HepG2 (cell line): Measurements from ENCODE around the gene UBE3B. TPM values are rescaled to one million over a fixed set of nuclear protein-coding genes. Genes with fewer than 3 reads are reported as not detected.
A peak's percentile ranks its signal among the peaks of the same experiment; 100 is the strongest.

Experiments used
- ATF1 ChIP-seq: IDR thresholded peaks from 2 replicates; pipeline ENCODE4 v1.6.1; 2016; ENCODE audit warnings: mild to moderate bottlenecking, control low read depth
- EHMT2 ChIP-seq: fragments of 200-600 bp; sonication (generic); IDR thresholded peaks from 2 replicates; pipeline ENCODE4 v1.7.0; 2017; ENCODE audit warnings: antibody characterized with exemption, low read depth, low read length, borderline replicate concordance
- FOXK1 ChIP-seq: sonication (generic); formaldehyde crosslinking; IDR thresholded peaks from 2 replicates; pipeline ENCODE4 v1.4.0; 2020; ENCODE audit warnings: low read depth, missing genetic modification reagents, borderline replicate concordance
- HNRNPUL1 ChIP-seq: fragments of 200-400 bp; formaldehyde crosslinking; IDR thresholded peaks from 2 replicates; pipeline ENCODE4 v1.6.1; 2017; ENCODE audit warnings: low read depth, mild to moderate bottlenecking, low read length, moderate library complexity
- JUND ChIP-seq: sonication (generic); formaldehyde crosslinking; IDR thresholded peaks from 2 replicates; pipeline ENCODE4 v1.8.0; 2022; ENCODE audit warnings: mild to moderate bottlenecking, missing genetic modification reagents
- KAT2B ChIP-seq: fragments of 150-350 bp; IDR thresholded peaks from 2 replicates; pipeline ENCODE4 v1.6.1; 2014; ENCODE audit warnings: low read depth, low read length, borderline replicate concordance
- MAF1 ChIP-seq: sonication (generic); formaldehyde crosslinking; IDR thresholded peaks from 2 replicates; pipeline ENCODE4 v1.5.0; 2020; ENCODE audit warnings: missing genetic modification reagents, borderline replicate concordance
- MBD4 ChIP-seq: IDR thresholded peaks from 2 replicates; pipeline ENCODE4 v1.6.1; 2012; ENCODE audit warnings: low read length, inconsistent platforms, borderline replicate concordance
- MTERF4 ChIP-seq: sonication (generic); formaldehyde crosslinking; IDR thresholded peaks from 2 replicates; pipeline ENCODE4 v1.8.0; 2023; ENCODE audit warnings: mild to moderate bottlenecking, missing genetic modification reagents
- PHB2 ChIP-seq: fragments of 450-650 bp; IDR thresholded peaks from 2 replicates; pipeline ENCODE4 v1.6.1; 2018; ENCODE audit not compliant: partially characterized antibody
- SAP130 ChIP-seq: IDR thresholded peaks from 2 replicates; pipeline ENCODE4 v1.6.1; 2016; ENCODE audit warnings: low read depth
- SNAI1 ChIP-seq: sonication (generic); formaldehyde crosslinking; IDR thresholded peaks from 2 replicates; pipeline ENCODE4 v1.5.0; 2020; ENCODE audit warnings: mild to moderate bottlenecking, missing genetic modification reagents, borderline replicate concordance
- SP1 ChIP-seq, 2 experiments: fragments of 450-650 bp in 1 of 2; sonication (generic) in 1 of 2; formaldehyde crosslinking in 1 of 2; IDR thresholded peaks; 2 replicates each; pipeline versions ENCODE4 v1.4.0 to v1.6.1; 2016 to 2020; ENCODE audit warnings: missing genetic modification reagents in 1 of 2
- ZBTB40 ChIP-seq, 2 experiments: fragments of 450-650 bp in 1 of 2; sonication (generic) in 1 of 2; formaldehyde crosslinking in 1 of 2; IDR thresholded peaks; 2 replicates each; pipeline versions ENCODE4 v1.6.1 to v1.8.0; 2016 to 2022; ENCODE audit warnings: antibody characterized with exemption in 1 of 2, mild to moderate bottlenecking in 1 of 2, missing genetic modification reagents in 1 of 2
- ZNF282 ChIP-seq: fragments of 450-650 bp; IDR thresholded peaks from 2 replicates; pipeline ENCODE4 v1.6.1; 2018; ENCODE audit not compliant: partially characterized antibody
- ZNF644 ChIP-seq: IDR thresholded peaks from 2 replicates; pipeline ENCODE4 v1.6.1; 2016; ENCODE audit warnings: low read depth
- ZNF670 ChIP-seq: sonication (generic); formaldehyde crosslinking; IDR thresholded peaks from 2 replicates; pipeline ENCODE4 v1.8.0; 2022; ENCODE audit warnings: mild to moderate bottlenecking, missing genetic modification reagents, borderline replicate concordance
- ZNF703 ChIP-seq: sonication (generic); formaldehyde crosslinking; IDR thresholded peaks from 2 replicates; pipeline ENCODE4 v1.5.1; 2020; ENCODE audit warnings: missing genetic modification reagents, mild to moderate bottlenecking, moderate library complexity, borderline replicate concordance
- ZNF749 ChIP-seq: sonication (generic); formaldehyde crosslinking; IDR thresholded peaks from 2 replicates; pipeline ENCODE4 v1.8.0; 2022; ENCODE audit warnings: mild to moderate bottlenecking, missing genetic modification reagents, moderate library complexity, borderline replicate concordance
- ZNF772 ChIP-seq: sonication (generic); formaldehyde crosslinking; IDR thresholded peaks from 2 replicates; pipeline ENCODE4 v1.5.0; 2020; ENCODE audit warnings: mild to moderate bottlenecking, missing genetic modification reagents
- polyA plus RNA-seq, 8 experiments: library from polyadenylated mRNA; depleted of rRNA in 3 of 8; stranded (reverse) in 7 of 8; unstranded in 1 of 8; fragments of >200 nt; fragmentation: Illumina TruSeq in 4 of 8; extraction: Trizol in 4 of 8; gene quantifications; 2 replicates each; pipeline versions ENCODE4 v1.2.1 to v1.2.3, GENCODE V29; 2011 to 2016; ENCODE audit warnings: low read depth in 4 of 8, missing spikeins in 1 of 8, mixed read lengths in 1 of 8; ENCODE audit not compliant: insufficient read depth in 1 of 8
- total RNA-seq, 5 experiments: library from RNA; depleted of rRNA; stranded (reverse); fragments of >200 nt; fragmentation: Illumina TruSeq; extraction: Trizol; gene quantifications; 2 replicates each; pipeline ENCODE4 v1.2.3, GENCODE V29; 2016; ENCODE audit warnings: low read depth in 1 of 5

UBE3B gene
- total and polyA plus RNA-seq, 2 of the 13 experiments (the other 11 are each of a cell fraction or from before 2014, with no cell fraction given) = 22.7 to 25.3 TPM

GRCh38 chr12:109573029-109573913 is 95.8 kb downstream of the UBE3B start, which contains the start of the genes MMAB and MVK (continued):
- TF ChIP-seq ZBTB40 (IDR thresholded peaks at IDR 0.05) (no peak), ZBTB40 (CRISPR knock-in tag; IDR thresholded peaks at IDR 0.05) (peak; percentile 86), SAP130 (CRISPR knock-in tag) (peak; percentile 95), ZNF644 (CRISPR knock-in tag) (no peak), EHMT2 (no peak), ZNF703 (CRISPR knock-in tag) (no peak), ZNF749 (0 out of 2 replicates have a peak, but pooled peaks have one; percentile 54), KAT2B (no peak), ZNF772 (CRISPR knock-in tag) (peak; percentile 94), JUND (CRISPR knock-in tag) (peak; percentile 43; the same call in 1 of the 2 replicates), ZNF670 (CRISPR knock-in tag) (0 out of 2 replicates have a peak, but pooled peaks have one; percentile 78), SP1 (IDR thresholded peaks at IDR 0.05) (no peak), SP1 (CRISPR knock-in tag; IDR thresholded peaks at IDR 0.05) (peak; percentile 81), ATF1 (CRISPR knock-in tag) (peak; percentile 98), HNRNPUL1 (no peak), MBD4 (no peak), FOXK1 (peak; percentile 69; the same call in 1 of the 2 replicates), ZNF282 (no peak), PHB2 (no peak), SNAI1 (CRISPR knock-in tag) (no peak), MTERF4 (CRISPR knock-in tag) (peak; percentile 87; the same call in 1 of the 2 replicates), MAF1 (no peak)
